RPMI8226 (cell line): ENCODE data around the gene LEUTX.
"Not testable (repeated sequence)": the region's sequence is repeated elsewhere in the genome, so short reads cannot be mapped to it uniquely, and the experiment has no call there.

Source experiments
- DNase-seq: peaks from one replicate; pipeline ENCODE4 v3.0.0-alpha.2; 2015

The LEUTX gene

DNA sequence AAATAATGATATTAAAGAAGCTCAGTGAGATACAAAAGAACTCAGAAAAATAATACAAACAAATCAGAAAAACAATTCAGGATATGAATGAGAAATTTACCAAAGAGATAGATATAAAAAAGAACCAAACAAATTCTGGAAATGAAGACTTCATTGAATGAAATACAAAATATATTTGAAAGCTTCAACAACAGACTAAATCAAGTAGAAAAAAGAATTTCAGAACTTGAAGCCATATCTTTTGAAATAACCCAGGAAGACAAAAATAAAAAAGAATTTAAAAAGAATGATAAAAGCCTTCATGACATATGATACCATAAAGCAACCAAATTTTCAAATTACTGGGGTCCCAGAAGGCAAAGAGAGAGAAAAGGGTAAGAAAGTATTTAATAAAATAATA, 9.6 kb downstream of the LEUTX start:
- no peak for DNase-seq

DNA sequence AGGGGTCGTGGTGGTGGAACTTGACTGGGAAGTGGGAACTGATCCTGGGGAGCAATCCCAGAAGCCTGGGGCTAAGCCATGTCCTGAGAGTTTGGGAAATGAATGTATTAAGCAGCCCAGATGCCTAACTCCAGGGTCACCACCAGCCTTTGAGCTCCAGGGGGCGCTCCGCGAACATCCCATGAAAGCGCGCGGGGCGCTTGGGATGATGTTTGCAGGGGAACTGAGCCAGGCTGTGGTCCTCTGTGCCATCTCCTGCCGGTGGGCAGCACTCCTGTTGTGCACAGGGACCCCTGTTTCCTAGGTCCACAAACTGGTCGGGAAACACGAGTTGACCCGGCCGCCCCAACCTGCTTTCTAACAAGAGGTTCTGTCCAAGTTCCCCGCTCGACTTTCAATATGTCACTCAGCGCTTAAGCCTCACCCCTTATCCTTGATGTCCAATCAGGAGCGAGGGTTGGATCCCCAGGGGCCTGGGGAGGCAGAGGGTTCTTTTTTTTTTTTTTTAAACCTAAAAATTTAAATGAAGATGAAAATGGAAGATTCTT, 14.4 kb downstream of the LEUTX start:
- DNase-seq = peak; percentile 70

DNA sequence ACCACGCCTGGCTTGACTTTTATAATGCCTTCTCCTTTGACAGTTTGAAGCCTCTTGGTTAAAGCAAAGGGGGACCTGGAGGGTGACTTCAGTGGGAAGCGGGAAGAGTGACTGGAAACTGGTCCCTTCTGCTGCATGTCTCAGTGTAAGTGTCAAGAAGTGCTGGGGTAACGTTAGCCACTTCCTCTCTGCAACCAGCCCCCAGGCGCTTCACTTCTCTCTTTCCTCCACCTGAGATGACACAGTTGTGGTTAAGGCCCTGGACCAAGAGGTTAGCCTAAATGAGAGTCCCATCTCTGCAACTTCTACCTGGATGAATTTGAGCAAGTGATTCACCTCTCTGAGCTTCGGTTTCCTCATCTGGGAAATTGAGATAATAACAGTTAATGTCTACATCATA, 16.3 kb downstream of the LEUTX start:
- peak; percentile 61 for DNase-seq

DNA sequence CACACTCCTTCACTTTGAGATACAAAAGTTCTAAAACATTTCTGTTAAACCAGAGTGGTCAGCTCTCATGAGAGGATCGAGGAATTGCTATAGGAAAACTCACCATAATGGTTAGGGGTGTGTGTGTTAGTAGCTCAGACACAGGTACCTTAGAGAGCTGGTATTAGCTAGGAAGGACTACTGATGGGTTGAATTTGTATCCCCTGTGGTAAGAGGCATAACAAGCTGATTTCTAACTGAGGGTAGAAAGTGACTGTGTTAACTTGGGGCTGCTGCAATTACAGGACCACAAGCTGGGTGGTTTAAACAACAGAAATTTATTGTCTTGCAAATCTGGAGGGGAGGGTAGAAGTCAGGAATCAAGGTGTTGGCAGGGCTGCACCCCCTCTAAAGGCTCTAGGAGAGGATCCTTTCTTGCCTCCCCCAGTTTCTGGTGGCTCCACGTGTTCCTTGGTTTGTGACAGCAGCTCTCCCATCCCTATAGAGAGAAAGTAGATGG, 17.4 kb downstream of the LEUTX start:
- DNase-seq = no peak

DNA sequence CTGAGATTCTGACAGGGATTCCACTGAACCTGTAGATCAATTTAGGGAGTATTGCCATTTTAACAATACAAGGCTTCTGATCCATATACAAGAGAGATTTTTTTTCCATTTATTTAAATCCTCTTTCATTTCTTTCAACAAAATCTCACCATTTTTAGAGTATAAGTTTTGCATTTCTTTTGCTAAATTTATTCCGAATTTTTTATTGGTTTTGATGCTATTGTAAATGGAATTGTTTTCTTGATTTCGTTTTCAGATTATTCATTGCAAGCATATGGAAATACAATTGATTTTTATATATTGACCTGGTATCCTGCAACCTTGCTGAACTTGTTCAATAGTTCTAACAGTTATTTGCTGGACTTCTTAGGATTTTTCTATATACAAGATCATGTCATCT, 18.4 kb downstream of the LEUTX start:
- DNase-seq = no peak

DNA sequence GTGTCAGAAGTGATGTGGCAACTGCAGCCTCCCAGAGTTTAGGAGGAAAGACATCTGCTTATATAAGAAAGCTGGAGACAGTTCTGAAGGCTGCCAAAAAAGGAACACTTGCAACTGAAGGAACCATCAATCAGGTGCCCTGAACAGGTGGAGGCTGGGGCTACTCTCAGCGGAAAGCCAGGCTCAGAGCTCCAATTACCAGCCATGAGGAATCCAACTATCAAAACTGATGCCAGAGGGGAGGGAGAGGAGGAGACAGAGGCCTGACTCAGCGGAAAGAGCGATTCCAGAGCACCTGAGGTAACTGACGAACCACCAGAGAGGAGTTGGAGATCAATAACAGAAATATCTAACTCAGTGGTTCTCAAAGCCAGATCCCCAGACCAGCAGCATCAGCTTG, 24.3 kb downstream of the LEUTX start:
- no peak for DNase-seq

DNA sequence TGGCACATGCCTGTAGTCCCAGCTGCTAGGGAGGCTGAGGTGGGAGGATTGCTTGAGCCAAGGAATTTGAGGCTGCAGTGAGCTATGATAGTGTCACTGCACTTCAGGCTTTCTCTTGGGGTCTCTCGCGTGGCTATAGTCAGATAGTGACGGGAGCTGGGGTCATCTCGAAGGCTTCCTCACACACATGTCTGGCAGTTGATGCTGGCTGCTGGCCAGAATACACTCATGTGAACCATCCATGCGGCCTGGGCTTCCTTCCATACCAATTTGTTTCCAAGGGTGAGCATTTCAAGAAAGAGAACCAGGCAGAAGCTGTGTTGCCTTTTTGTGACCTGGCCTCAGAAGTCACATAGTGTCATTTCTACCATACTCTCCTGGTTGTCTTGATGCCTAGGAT, 26.4 kb downstream of the LEUTX start:
- DNase-seq = no peak

DNA sequence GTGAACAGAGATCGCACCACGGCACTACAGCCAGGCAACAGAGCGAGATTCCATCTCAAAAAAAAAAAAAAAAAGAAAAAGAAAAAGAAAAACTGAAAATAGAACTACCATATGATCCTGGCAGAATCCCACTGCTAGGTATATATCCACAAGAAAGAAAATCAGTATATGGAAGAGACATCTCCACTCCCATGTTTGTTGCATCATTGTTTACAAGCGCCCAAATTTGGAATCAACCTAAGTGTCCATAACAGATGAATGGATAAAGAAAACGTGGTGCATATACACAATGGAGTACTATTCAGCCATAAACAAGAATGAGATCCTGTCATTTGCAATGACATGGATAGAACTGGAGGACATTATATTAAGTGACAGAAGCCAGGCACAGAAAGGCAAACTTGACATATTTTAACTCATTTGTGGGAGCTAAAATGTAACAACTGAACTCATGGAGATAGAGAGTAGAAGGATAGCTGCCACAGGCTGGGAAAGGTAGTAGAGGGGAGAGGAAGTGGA, 29.3 kb downstream of the LEUTX start:
- DNase-seq = no peak

DNA sequence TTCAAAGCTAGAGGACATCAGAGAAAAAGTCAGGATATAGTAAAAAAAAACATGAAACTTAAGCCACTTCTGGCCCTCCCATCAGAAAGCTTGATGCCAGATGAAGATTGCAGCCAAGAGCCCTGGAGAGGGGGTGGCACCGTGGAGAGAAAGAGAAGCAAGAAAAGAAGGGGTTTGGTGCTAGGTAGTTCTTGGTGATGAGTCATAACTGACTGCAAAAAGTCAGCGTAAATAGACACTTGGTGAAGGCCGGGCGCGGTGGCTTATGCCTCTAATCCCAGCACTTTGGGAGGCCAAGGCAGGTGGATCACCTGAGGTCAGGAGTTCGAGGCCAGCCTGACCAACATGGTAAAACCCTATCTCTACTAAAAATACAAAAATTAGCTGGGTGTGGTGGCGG, 30.0 kb downstream of the LEUTX start:
- not testable (repeated sequence) for DNase-seq

DNA sequence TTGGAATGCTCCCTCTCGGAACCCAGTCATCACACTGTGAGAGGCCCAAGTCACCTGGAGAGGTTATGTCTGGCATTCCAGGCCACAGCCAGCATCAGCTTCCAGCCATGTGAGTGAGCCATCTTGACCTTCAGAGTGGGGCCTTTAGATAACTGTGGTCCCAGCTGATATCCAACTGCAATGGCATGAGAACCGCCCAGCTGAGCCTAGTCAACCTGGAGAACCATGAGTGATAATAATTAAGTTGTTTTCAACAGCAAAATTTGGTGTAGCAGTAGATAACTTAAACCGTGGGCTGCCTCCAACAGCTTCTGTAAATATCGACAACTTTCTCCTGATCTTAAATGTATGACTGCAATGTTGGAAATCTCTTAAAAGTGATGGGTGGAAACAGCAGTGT, 30.7 kb downstream of the LEUTX start:
- no peak for DNase-seq

DNA sequence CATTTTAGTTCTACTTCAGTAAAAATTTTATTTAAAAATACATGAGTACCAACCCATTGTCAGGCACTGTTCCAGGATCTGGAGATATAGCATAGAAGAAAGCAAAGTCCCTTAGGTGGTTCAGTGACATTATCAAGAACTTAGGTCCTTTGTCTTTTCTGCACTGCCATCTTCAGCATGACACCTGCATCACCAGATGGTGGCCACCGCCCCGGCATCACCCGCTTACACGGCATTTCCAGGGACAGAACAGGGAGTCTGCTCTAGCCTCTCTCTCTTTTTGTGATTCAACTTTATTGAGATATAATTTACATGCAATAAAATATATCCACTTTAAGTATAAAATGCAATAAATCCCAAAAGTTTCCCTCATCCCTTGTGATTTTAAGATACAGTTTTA, 31.8 kb downstream of the LEUTX start:
- peak; percentile 52 for DNase-seq

DNA sequence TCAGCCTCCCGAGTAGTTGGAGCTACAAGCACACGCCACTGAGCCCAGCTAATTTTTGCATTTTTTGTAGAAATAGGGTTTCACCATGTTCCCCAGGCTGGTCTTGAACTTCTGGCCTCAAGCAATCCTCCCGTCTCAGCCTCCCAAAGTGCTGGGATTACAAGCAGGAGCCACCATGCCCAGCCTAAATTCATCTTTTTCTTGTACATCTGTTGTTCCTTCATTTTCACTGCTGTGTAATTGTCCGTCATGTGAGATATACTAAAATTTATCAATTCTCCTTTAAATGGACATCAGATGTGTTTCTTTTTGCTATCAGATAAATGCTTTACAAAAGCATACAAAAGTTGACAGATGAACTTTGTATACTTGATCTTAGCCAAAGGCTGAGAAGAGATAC, 32.4 kb downstream of the LEUTX start:
- DNase-seq = no peak

DNA sequence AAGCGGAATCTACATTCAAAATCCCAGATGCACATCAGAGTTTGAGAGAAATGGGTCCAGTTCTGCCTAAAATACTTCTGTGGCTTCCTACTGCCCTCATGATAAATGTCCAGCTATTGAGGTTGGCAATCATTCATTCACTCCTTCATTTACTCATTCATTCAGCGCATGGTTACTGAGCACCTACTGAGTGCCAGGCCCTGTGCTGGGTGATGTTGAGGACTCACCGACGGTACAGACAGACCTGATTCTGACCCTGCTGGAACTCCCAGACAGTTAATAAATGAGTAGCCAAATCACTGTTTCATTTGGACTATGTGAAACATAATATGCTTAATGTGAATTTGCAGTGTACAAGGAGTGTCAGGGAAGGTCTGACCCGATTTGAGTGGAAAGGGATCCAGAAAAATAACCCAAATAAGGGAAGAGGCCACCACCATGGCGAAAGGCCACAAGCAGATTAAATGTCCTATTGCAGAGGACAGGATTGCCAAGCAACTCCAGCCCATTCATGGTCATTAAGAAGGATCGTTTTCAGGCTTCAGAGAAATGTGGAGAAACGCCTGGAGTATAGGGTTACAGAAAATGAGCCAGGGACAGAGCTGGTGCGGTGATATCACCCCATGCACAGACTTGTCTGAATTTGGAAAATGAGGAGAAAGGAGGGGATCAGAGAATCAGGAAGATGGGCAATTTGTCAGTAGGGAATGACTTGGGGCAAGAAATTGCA, 34.8 kb downstream of the LEUTX start:
- DNase-seq = no peak

DNA sequence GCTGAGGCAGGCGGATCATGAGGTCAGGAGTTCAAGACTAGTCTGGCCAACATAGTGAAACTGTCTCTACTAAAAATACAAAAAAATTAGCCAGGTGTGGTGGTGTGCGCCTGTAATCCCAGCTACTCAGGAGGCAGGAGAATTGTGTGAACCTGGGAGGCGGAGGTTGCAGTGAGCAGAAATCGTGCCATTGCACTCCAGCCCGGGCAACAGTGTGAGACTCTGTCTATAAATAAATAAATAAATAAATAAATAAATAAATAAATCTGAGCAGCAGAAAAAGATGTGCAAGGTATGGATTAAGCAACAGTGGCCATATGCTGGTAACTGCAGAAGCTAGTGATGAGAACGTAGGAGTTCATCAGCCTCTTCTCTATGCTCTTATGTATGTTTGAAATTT, 35.5 kb downstream of the LEUTX start:
- not testable (repeated sequence) for DNase-seq

DNA sequence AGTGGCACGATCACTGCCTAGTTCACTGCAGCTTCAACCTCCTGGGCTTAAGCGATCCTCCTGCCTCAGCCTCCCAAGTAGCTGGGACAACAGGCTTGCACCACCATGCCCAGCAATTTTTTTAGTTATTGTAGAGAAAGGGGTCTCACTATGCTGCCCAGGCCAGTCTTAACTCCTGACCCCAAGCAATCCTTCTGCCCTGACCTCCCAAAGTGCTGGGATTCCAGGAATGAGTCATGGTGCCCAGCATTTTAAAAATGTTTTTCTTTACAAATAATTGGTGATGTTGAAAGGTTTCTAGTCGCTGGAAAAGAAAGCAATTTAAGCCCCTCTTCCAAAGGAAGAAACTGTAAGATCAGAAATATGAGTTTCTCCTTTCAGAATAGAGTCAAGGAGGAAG, 35.9 kb downstream of the LEUTX start:
- no peak for DNase-seq

DNA sequence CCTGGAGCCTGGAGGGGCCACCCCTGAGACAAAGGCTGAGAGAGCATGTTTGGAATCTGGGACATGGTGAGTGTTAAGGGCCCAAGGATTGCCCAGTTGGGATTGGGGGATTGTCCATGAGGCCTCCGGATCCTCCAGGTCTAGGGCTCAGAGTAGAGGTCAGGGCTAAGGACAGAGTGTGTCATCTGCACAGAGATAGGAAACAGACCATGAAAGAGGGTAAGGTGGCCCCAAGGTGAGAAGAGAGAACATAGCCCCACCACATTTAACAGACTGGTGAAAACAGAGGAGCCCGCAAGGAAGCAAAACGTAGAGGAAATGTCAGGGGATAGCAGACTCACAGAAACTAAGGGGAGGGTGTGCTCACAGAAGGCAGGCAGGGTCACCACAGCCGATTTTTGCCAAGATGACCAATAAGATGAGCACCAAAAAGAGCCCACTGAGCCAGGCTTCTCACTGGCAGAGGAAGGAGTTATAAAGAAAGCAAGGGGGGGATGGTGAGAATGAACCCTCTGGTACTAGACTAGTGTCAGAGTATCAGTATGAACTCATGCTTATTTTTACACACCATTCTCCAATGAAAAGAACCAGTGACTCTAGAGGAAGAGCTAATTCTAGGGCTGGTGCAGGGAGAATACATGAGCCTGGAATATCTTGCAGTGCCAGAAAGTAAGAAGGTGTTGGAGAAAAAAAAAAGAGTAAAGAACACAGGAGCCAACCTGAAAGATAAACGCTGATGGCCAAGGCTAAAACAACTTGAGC, 37.8 kb downstream of the LEUTX start:
- no peak for DNase-seq

DNA sequence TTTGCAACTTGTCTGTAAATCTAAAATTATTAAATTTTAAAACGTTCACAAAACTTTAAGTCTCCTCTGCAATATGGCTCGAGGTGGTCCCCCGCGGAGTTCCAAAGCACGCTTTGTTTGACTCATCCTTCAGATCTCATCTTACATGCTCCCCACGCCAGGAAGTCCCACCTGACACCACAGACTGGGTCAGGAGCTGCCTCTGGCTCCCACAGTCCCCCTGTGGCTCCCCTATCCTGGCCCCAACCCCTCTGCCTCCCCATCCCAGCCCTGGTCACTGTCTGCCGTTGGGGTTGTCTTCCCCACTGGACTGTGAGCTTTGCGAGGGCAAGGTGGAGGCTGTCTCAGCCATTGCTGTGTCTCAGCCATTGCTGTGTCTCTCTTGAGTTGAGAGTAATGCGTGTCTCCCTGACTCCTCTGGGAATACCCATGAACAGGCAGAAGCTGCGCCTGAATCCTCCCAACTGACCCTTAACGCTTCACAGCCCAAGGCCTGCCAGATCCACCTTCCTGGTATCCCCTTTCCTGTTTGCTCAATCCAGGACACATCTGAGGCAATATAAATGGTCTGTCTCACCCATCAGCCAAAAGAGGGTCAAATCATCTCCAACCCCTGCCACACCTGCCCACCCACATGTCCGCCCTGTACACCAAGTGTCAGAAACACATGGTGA, 39.4 kb downstream of the LEUTX start:
- no peak for DNase-seq

DNA sequence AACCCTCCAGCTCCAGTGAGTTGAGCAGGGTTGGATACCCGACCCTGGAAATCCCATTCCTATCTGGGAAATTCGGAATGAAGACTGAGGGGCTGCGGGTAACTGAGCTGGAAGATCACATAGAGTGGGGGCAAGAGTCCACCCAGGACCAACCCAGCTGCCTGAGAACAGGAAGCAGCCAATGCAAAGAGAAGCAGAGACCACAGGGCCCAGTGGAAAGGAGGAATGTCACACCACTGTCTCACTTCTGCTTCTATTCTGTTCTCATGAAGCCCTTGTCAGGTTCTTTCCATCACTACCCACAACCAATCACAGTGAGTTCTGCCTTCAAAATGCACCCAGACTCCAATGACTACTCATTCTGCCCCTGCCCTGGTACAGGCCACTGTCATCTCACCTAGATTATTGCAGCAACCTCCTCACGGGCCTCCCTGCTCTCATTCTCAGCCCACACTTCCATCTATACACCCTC, 40.0 kb downstream of the LEUTX start:
- DNase-seq = no peak

DNA sequence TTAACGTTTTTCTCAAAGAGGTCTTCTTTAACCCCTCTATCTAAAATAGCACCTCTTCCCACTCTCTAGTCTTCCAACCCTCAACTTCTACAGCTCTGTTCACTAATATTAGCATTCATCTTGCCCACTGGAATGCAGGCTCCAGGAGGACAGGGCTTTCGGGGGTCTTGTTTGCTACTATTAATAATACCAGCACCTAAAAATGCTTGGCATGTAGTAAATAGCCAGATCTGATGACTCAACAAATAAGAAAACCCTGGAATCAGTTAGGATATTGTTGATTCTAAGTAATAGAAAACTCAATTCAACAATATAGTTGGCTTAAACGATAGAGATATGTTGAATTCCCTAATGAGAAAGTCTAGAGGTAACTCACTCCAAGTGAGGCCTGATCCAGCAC, 41.1 kb downstream of the LEUTX start:
- DNase-seq = no peak

DNA sequence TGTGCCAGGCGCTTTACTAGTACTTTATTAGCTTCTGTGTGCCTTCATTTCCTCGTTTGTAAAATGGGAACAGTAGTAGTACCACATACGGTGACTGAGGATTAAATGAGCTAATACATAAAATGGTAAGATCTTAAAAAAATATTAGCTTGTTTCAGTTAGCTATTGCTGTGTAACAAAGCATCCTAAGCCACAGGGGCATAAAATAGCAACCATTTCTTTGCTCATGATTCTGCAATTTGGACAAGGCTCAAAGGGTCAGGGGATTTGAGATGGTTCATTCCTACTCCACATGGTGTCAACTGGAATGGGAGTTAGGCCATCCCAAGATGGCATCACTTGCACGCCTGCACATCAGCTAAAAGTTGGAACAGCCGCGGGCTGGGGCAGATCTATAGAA, 42.0 kb downstream of the LEUTX start:
- no peak for DNase-seq

DNA sequence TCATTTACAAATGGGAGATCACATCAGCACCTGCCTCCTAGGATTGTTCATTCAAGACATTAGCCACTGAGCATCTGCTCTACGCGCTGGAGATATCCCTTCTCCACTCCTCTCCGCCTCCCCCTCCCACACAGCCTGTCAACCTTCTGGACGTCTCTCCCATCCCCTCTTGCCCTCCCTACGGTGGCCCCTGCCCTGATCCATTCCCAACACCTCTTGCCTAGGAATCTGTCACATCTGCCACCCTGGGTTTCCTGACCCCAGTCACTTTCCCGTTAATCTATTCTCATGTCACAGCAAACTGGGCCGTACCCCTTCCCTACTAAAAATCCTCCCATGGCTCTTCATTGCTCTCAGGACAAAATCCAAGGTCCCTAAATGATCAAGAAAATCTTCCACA, 45.0 kb downstream of the LEUTX start:
- no peak for DNase-seq

DNA sequence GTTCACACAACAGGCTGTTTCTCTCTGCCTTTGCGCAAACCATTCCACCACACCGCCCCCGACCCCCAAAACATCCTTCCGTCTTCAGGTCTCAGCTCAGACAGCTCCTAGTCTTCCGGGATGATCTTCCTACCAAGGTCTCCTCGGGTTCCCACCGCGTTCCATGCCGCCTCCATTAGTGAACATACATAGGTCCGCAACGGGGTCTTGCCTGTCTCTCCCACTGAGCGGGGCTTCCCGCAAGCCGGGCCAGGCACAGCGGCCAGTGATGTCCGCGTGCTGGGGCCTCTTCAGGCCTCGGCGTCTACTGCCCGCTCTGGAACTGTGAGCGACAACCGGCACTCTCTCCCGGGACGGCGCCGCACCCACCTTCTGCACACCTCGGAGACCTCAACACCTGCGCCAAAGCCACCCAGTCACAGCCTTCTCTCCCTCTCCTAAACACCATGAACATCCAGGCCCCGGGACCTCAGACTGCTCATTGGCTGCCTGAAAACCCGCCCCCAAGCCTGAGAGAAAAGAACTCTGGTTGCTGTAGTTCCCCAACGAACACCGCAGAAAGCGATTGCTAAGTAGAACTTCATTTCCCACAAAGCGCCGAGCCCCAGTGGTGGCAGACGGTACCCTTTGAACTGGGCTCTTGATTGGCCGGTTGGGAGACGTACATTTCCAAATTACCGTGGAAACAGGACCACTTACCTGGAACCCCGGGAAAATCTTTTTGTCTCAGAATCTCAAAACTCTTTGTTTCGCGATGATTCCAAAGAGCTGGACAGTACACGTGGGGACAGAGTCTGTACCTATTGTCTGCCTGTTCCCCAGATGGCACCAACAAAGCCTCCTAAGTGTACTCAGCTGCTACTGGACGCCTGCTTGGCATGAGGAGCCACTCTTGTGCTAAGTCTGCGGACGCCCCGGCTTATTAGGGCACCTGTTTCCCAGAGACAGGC, 45.8 kb downstream of the LEUTX start:
- DNase-seq = no peak
